Fibroblast of skin of left biceps (primary cell): Measurements from ENCODE around the gene CNTNAP4.

ENCODE experiments used
- DNase-seq, 2 experiments: peaks; one replicate each; pipeline ENCODE4 v3.0.0-alpha.2; 2013; ENCODE audit warnings: low read depth in 2 of 2

The CNTNAP4 gene

DNA sequence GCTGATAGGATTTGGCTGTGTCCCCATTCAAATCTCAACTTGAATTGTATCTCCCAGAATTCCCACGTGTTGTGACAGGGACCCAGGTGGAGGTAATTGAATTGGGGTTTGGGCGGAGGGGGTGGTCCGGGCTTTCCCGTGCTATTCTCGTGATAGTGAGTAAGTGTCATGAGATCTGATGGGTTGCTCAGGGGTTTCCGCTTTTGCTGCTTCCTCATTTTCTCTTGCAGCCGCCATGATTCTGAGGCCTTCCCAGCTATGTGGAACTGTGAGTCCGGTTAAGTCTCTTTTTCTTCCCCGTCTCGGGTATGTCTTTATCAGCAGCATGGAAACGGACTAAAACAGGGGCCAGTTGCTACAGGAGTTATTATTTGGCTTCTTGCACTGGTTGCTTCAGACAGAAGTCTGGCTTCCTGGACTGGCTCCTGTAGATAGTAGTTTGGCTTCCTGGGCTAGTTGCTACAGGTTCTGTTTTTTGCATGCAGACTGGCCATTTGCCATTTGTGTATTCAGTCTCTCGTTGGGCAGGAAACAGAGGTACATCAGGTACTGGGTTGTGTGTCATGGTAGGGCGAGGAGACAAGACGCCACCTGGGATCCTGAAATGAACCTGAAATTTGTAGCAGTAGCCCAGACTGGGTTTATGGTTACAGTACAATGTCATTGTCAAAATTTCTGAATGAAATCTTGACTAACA, 32.6 kb downstream of the CNTNAP4 start:
- no peak for DNase-seq

- no peak for DNase-seq
These were observed 34.1 kb downstream of the CNTNAP4 start for GRCh38 chr16:76311260-76311659.

DNA sequence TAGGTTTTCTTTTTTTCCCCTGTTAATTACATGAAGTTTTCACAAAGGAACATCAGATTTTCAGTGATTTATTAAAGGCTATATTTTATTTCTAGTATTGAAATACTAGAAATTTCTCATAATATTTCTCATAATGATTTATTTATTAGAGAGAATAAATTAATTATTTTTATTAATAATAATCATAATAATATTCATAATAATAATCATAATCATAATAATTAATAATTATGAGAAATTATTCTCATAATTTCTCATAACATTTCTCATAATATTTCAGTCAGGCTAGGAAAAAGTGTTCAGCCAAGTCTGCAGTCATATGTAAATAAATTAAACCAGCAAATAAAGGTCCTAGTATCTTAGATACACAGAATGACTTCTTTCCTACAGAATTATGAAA, 41.4 kb downstream of the CNTNAP4 start:
- DNase-seq, result no peak

- no peak for DNase-seq
These were observed 51.9 kb downstream of the CNTNAP4 start for GRCh38 chr16:76329106-76329505.

- peak; percentile 10 to 13 for DNase-seq
These were observed 58.2 kb downstream of the CNTNAP4 start for GRCh38 chr16:76335180-76335974.

- no peak for DNase-seq
These were observed 58.9 kb downstream of the CNTNAP4 start for GRCh38 chr16:76336112-76336511.

DNA sequence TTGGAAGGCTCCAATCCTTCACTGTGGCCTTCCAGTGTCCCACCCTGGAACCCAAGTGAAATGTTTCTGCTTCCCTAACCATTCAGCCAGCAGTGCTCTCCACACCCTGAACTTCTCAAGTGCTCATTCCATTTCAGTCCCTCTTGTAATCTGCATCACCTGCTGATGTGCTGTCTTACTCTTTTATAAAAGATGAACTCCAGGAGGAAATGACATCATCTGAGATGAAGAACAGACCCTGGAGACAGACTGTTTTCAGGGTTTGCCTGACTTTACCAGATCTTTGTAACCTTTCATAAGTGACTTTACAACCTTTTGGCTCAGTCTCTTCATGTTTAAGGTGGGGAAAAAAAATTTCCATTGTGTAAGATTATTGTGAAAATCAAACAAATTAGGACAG, 61.3 kb downstream of the CNTNAP4 start:
- DNase-seq, result no peak

- DNase-seq, result no peak
These were observed 66.6 kb downstream of the CNTNAP4 start for GRCh38 chr16:76343769-76344168.

DNA sequence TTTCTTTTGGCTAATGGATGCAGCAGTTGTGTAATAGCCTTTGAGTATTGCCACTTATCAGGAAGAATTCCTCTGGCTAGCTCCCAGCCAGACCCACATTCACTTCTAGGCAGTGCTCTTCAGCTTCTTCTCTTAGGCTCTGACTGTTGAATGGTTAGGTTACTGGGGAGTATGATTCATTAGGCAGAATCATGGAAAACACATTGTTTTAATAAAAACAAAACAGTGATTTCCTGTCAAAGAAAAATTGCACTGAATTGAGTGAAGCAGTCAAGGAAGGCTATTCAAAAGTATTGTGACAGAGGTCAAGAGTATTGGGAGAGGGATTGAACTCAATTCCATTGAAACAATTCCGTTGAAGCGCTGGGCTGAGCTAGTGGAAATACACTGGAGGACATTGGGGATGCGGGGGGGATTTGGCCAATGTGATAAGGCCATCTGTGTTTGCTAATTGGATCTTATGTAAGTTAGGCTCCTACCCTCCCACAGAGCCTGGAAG, 68.0 kb downstream of the CNTNAP4 start:
- peak; percentile 96 to 97 for DNase-seq

- DNase-seq, result no peak
These were observed 69.0 kb downstream of the CNTNAP4 start for GRCh38 chr16:76346210-76346609.

DNA sequence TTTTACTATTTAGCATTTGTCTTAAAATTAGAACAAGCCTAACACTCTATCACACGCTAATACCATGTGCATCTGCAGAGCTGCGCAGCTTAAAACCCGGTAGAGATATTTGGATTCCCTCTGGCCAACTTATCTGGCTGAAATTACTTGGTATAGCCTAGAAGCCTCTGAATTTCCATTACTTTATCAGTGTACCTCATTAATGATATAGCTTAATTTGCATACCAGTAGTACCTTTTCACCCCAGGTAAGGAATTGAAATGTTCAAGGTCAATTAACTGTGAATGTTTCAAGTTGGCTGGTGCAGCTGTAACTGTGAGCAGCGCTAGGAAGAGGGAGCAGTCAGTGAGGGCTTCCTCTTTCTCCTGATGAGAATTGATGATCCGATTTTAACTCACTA, 74.2 kb downstream of the CNTNAP4 start:
- no peak for DNase-seq

- DNase-seq, result no peak
These were observed 83.2 kb downstream of the CNTNAP4 start for GRCh38 chr16:76360404-76360803.

DNA sequence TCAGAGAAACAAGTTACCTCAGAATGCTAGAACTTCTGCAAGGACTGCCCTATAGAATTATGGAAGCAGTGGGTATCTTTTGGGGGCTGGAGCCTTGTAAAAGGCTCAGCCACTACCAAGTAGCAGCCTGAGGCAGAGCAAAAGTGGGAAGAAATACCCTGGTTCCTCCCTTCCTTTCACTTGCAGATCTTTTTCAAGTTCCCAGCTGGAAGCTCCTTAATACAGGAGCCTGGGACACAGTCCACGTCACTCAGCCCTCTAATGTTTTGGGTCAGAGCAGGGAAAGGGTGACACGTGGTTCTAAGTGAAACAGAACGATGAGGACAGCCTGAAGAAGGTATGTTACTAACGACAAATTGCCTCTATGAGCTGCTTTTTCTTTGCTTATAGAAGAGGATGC, 93.1 kb downstream of the CNTNAP4 start:
- no peak for DNase-seq

DNA sequence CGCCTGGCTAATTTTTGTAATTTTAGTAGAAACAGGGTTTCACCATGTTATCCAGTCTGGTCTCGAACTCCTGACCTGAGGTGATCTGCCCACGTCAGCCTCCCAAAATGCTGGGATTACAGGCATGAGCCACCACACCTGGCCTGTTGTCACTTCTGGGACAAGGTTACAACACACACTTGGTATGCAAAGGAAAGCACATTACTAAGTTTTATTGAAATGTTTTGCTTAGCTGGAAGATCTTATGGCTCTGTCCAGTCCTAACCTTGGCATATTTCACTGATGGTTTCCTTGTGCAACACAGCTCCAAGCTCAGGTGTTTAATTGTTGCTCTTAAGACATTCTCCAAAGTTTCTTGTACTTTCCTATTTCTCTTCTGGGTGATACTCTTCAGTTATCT, 94.2 kb downstream of the CNTNAP4 start:
- no peak for DNase-seq

DNA sequence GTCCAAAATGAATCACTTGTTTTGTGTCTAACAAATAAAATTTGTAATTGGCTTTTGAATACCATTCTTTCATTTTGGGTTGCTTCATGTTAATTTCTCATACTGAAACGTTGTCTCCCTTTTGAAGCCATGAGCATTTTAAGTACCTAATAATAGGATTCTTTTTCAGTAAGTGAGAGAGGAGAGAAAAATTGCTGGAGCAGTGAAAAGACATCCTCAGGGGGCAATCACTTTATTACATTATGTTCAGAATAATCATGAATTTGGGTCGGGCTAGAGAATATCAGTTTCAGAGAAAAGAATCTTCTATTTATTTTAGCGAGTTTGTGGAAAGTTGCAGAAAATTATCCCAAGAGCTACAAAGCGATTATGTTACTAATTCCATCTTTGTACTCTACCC, 96.8 kb downstream of the CNTNAP4 start:
- no peak for DNase-seq

DNA sequence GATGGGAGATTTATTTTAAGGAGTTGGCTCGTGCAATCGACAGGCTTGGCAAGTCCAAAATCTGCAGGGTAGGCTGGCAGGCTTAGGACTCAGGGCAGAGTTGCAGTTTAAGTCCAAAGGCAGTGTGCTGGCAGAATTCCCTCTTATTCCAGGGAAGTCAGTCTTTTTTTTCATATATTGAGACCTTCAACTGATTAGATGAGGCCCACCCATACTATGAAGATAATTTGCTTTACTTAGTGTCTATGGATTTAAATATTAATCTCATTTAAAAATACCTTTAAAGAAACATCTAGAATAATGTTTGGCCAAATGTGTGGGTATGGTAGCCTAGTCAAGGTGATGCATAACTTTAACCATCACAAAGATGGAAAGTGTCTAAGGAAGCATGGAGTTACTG, 99.8 kb downstream of the CNTNAP4 start:
- DNase-seq, result no peak

GRCh38 chr16:76378020-76378419, 100.8 kb downstream of the CNTNAP4 start:
- DNase-seq, result no peak

GRCh38 chr16:76381096-76381495, 103.9 kb downstream of the CNTNAP4 start:
- no peak for DNase-seq

GRCh38 chr16:76385601-76386230, 108.5 kb downstream of the CNTNAP4 start:
- no peak for DNase-seq

- DNase-seq, result peak; percentile 18 to 24
These were observed 109.6 kb downstream of the CNTNAP4 start for GRCh38 chr16:76386784-76387183.

GRCh38 chr16:76387994-76388393, 110.8 kb downstream of the CNTNAP4 start:
- no peak for DNase-seq

DNA sequence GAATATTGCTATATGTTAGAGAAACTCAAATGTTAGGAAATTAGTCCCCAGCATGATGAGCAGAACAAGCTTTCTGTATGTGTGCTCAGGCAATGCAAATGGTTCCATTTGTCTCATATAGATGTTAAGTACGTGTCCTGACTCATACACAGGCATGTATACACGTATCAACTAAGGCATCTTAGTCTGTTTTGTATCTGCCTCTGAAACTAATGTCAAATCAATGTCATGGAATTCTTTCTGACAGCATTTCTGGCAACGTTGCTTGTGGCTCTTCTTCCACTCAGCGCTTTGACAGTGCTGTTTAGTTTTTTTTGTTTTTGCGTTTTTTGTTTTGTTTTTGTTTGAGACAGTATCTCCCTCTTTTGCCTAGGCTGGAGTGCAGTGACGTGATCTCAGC, 111.9 kb downstream of the CNTNAP4 start:
- peak; percentile 32 to 35 for DNase-seq

DNA sequence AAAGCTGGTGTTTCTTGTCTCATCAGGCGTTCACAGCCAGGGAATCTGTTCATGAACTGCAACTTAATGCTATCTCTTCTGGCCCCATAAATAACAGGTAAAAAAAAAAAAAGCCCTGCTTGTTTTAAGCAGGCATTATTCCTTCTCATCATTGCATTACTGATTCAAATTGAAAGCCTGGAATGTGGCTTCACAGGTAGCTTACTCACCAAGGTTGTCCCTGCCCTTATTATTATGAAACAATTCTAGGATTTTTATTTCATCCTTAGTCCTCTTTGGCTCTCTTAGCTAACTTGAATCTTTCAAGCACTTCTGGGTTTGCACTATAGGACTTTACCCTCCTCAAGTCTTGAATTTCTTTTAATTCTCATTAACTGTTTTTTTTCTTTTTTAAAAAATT, 113.3 kb downstream of the CNTNAP4 start:
- DNase-seq, result no peak
